Mesendoderm (in vitro differentiated cells): ENCODE measurements around the gene DDX11.
"Not testable (repeated sequence)": the region's sequence is repeated elsewhere in the genome, so short reads cannot be mapped to it uniquely, and the experiment has no call there.

Experiments used
- DNase-seq: peaks from one replicate; pipeline ENCODE4 v3.0.0; 2013
- H2AK5ac ChIP-seq: 2 replicates; pipeline ENCODE4 v1.6.1; 2013; ENCODE audit warnings: low read length, inconsistent platforms
- H2BK120ac ChIP-seq: 2 replicates; pipeline ENCODE4 v1.6.1; 2013; ENCODE audit warnings: low read depth, mild to moderate bottlenecking, low read length, moderate library complexity, mixed read lengths
- H2BK15ac ChIP-seq: replicated peaks from 2 replicates; pipeline ENCODE4 v1.6.1; 2013; ENCODE audit warnings: low read depth, mild to moderate bottlenecking, moderate library complexity
- H2BK5ac ChIP-seq: 2 replicates; pipeline ENCODE4 v1.6.1; 2013; ENCODE audit warnings: low read length, inconsistent platforms
- H3K18ac ChIP-seq: 2 replicates; pipeline ENCODE4 v1.6.1; 2013; ENCODE audit warnings: mild to moderate bottlenecking, low read length, mixed read lengths
- H3K23ac ChIP-seq: one replicate; pipeline ENCODE4 v1.6.1; 2013; ENCODE audit warnings: low read length
- H3K27ac ChIP-seq: 2 replicates; pipeline ENCODE4 v1.5.1; 2013; ENCODE audit warnings: low read depth, mild to moderate bottlenecking, inconsistent platforms, low read length, moderate library complexity
- H3K27me3 ChIP-seq: 2 replicates; pipeline ENCODE4 v1.6.1; 2013; ENCODE audit warnings: low read length, control low read depth, mild to moderate bottlenecking, inconsistent platforms; ENCODE audit not compliant: insufficient read depth, poor library complexity
- H3K36me3 ChIP-seq: 2 replicates; pipeline ENCODE4 v1.6.1; 2013; ENCODE audit warnings: low read length, inconsistent platforms; ENCODE audit not compliant: control insufficient read depth, insufficient read depth
- H3K4ac ChIP-seq: one replicate; pipeline ENCODE4 v1.6.1; 2013; ENCODE audit warnings: low read depth, mild to moderate bottlenecking, low read length, moderate library complexity
- H3K4me1 ChIP-seq: 2 replicates; pipeline ENCODE4 v1.6.1; 2013; ENCODE audit warnings: low read depth, low read length, inconsistent platforms; ENCODE audit not compliant: control insufficient read depth
- H3K4me2 ChIP-seq: 2 replicates; pipeline ENCODE4 v1.6.1; 2013; ENCODE audit warnings: low read length
- H3K4me3 ChIP-seq: 2 replicates; pipeline ENCODE4 v1.5.1; 2013; ENCODE audit warnings: mild to moderate bottlenecking, low read length
- H3K56ac ChIP-seq: one replicate; pipeline ENCODE4 v1.6.1; 2013; ENCODE audit warnings: low read length
- H3K79me1 ChIP-seq: 2 replicates; pipeline ENCODE4 v1.6.1; 2013; ENCODE audit warnings: low read length, inconsistent platforms
- H3K79me2 ChIP-seq: 2 replicates; pipeline ENCODE4 v1.6.1; 2013; ENCODE audit warnings: mild to moderate bottlenecking, low read length; ENCODE audit not compliant: control insufficient read depth, insufficient read depth
- H3K9ac ChIP-seq: 2 replicates; pipeline ENCODE4 v1.6.1; 2013; ENCODE audit warnings: low read length, inconsistent platforms
- H4K5ac ChIP-seq: one replicate; pipeline ENCODE4 v1.6.1; 2013; ENCODE audit warnings: low read length
- H4K8ac ChIP-seq: one replicate; pipeline ENCODE4 v1.6.1; 2013; ENCODE audit warnings: low read depth, mild to moderate bottlenecking, control low read depth, low read length, moderate library complexity
- WGBS: extraction: QIAGEN DNeasy Blood & Tissue Kit; methylation state at CpG from one replicate; pipeline ENCODE4 v1.1.7; 2013; ENCODE audit warnings: low lambda C conversion rate, missing lambda C conversion rate; ENCODE audit not compliant: insufficient coverage; ENCODE audit errors: extremely low coverage; 5-methylcytosine and 5-hydroxymethylcytosine counted together

DDX11 gene

GRCh38 chr12:31077998-31078397 is 4.3 kb downstream of the DDX11 start:
- H3K27me3 ChIP-seq, DNase-seq, H3K18ac ChIP-seq, H4K5ac ChIP-seq, H3K4me1 ChIP-seq, H3K56ac ChIP-seq, H3K23ac ChIP-seq, H2BK5ac ChIP-seq, H3K4ac ChIP-seq, H2BK120ac ChIP-seq, H3K79me1 ChIP-seq, H3K4me2 ChIP-seq, H2AK5ac ChIP-seq, H3K4me3 ChIP-seq, H3K36me3 ChIP-seq, H3K27ac ChIP-seq, H3K9ac ChIP-seq, H4K8ac ChIP-seq, H2BK15ac ChIP-seq: not testable (repeated sequence)
- WGBS = no CpG with 5 or more reads among the region's 8 CpGs
- peaks cover 15% of the 10 kb centered on the region for H3K79me2 ChIP-seq

- not testable (repeated sequence) for H2AK5ac ChIP-seq, H3K4me1 ChIP-seq, DNase-seq, H2BK5ac ChIP-seq, H3K9ac ChIP-seq, H2BK120ac ChIP-seq, H3K4ac ChIP-seq, H3K4me2 ChIP-seq, H4K5ac ChIP-seq, H3K36me3 ChIP-seq, H3K4me3 ChIP-seq, H4K8ac ChIP-seq, H3K79me1 ChIP-seq, H3K23ac ChIP-seq, H2BK15ac ChIP-seq, H3K27me3 ChIP-seq, H3K27ac ChIP-seq, H3K56ac ChIP-seq, H3K18ac ChIP-seq
- peaks cover 12% of the 10 kb centered on the region for H3K79me2 ChIP-seq
- WGBS = no CpG with 5 or more reads among the region's 6 CpGs
Measured at GRCh38 chr12:31079421-31079820, 5.8 kb downstream of the DDX11 start.

GRCh38 chr12:31080221-31080620 is 6.6 kb downstream of the DDX11 start:
- peak; percentile 93 for DNase-seq
- WGBS = no CpG with 5 or more reads among the region's 6 CpGs

GRCh38 chr12:31081274-31081673 is 7.6 kb downstream of the DDX11 start:
- WGBS = no CpG with 5 or more reads among the region's 6 CpGs

More at GRCh38 chr12:31080221-31080620, 6.6 kb downstream of the DDX11 start:
- not testable (repeated sequence) for H3K79me1 ChIP-seq, H4K5ac ChIP-seq, H2BK15ac ChIP-seq, H3K4me1 ChIP-seq, H3K9ac ChIP-seq, H3K56ac ChIP-seq, H2AK5ac ChIP-seq, H2BK5ac ChIP-seq, H3K36me3 ChIP-seq, H3K4me3 ChIP-seq, H3K23ac ChIP-seq, H3K4me2 ChIP-seq, H2BK120ac ChIP-seq, H3K18ac ChIP-seq, H3K79me2 ChIP-seq, H3K27me3 ChIP-seq, H3K4ac ChIP-seq
- Histone ChIP-seq H4K8ac (peak overlapping the region; percentile 56), H3K27ac (peak overlapping the region; percentile 62)

GRCh38 chr12:31084241-31084640 is 10.6 kb downstream of the DDX11 start:
- not testable (repeated sequence) for H4K5ac ChIP-seq, H4K8ac ChIP-seq, H3K27me3 ChIP-seq, H2AK5ac ChIP-seq, H3K4me2 ChIP-seq, H2BK120ac ChIP-seq, H3K27ac ChIP-seq, H3K9ac ChIP-seq, H3K79me1 ChIP-seq, H3K18ac ChIP-seq, H3K4ac ChIP-seq, H3K4me3 ChIP-seq, H3K4me1 ChIP-seq, H2BK15ac ChIP-seq, DNase-seq, H3K23ac ChIP-seq, H3K36me3 ChIP-seq, H2BK5ac ChIP-seq, H3K56ac ChIP-seq, H3K79me2 ChIP-seq
- no CpG with 5 or more reads among the region's 13 CpGs for WGBS

More at GRCh38 chr12:31081274-31081673, 7.6 kb downstream of the DDX11 start:
- H3K23ac ChIP-seq, H3K79me1 ChIP-seq, DNase-seq, H4K8ac ChIP-seq, H2BK120ac ChIP-seq, H3K9ac ChIP-seq, H3K36me3 ChIP-seq, H2BK15ac ChIP-seq, H2BK5ac ChIP-seq, H3K4me1 ChIP-seq, H3K18ac ChIP-seq, H3K27me3 ChIP-seq, H2AK5ac ChIP-seq, H4K5ac ChIP-seq, H3K4me3 ChIP-seq, H3K27ac ChIP-seq, H3K4me2 ChIP-seq, H3K79me2 ChIP-seq: not testable (repeated sequence)
- H3K4ac ChIP-seq = peak overlapping the region; percentile 6
- H3K56ac ChIP-seq = peak overlapping the region; percentile 58

- not testable (repeated sequence) for H3K4me1 ChIP-seq, H2BK15ac ChIP-seq, H2BK5ac ChIP-seq, H2BK120ac ChIP-seq, H3K4me3 ChIP-seq, H3K23ac ChIP-seq, H3K56ac ChIP-seq, H3K36me3 ChIP-seq, H2AK5ac ChIP-seq, DNase-seq, H3K79me2 ChIP-seq, H3K27ac ChIP-seq, H3K4ac ChIP-seq, H4K8ac ChIP-seq, H3K27me3 ChIP-seq, H4K5ac ChIP-seq, H3K4me2 ChIP-seq, H3K9ac ChIP-seq, H3K18ac ChIP-seq, H3K79me1 ChIP-seq
- WGBS = no CpG with 5 or more reads among the region's 11 CpGs
Measured at GRCh38 chr12:31086032-31086431, 12.4 kb downstream of the DDX11 start.
